Tongue (tissue), 3 donors: ENCODE results near the gene KEAP1. TPM values are rescaled to one million over a fixed set of nuclear protein-coding genes. Genes with fewer than 3 reads are reported as not detected.

Experiments
- DNase-seq: peaks from one replicate; pipeline ENCODE4 v3.0.0-alpha.2; 2015
- small RNA-seq: library from RNA; depleted of rRNA; stranded (forward); fragments of <200 nt; gene quantifications from one replicate; pipeline ENCODE3, GENCODE V24; 2014; ENCODE audit warnings: low replicate concordance
- total RNA-seq: library from RNA; depleted of rRNA; stranded (reverse); fragments of >200 nt; gene quantifications from one replicate; pipeline ENCODE4 v1.2.3, GENCODE V29; 2014

The KEAP1 gene
- total RNA-seq, 1 donor from 2014 or later = 67.5 TPM

DNA sequence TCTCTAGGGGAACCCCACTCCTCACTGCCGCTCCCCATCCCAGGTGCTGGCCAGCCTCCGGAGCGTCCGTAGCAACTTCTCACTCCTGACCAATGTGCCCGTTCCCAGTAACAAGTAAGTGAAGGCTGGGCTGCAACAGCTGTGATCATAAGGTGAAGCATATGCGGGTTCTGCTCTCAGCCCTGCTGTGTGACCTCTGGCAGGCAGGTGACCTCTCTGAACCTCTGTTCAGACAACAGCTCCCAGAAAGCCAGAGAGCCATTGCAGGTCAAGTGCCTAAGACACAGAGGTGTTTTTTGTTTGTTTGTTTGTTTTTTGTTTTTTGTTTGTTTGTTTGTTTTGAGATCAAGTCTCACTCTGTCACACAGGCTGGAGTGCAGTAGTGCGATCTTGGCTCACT lies 54.1 kb downstream of the KEAP1 start:
- DNase-seq = no peak

DNA sequence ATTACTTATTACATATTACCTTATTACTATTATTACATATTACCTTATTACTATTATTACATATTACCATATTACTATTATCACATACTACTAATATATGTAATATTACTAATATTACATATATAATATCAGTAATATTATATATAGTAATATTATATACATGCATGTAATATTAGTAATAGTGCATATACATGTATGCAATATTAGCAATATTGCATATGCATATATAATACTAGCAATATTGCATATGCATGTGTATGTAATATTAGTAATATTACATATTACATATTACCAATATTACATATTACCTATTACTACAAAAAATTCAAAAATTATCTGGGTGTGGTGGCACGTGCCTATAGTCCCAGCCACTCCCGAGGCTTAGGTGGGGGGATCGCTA lies 60.5 kb downstream of the KEAP1 start:
- no peak for DNase-seq

DNA sequence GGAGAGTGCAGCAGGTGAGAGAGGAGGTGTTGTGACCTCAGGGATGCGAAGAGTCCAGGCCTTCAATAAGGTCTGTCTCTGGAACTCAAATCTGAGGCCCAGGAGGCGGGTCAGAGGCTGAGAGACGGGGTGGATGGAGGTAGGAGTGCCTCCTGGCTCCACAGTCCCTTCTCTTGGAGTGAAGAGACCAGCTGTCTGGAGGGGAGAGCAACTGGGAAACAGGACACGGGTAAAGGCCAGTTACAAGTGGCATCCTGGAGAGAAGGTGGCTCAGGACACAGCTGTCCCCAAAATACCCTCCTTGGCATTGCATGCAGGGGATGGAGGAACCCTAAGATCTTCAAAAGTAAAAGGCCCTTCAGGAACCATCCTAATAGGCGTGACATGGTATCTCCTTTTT lies 63.6 kb downstream of the KEAP1 start:
- DNase-seq = peak; percentile 35

Small RNAs within 50 kb of the gene (small RNA-seq; reads per million reads assigned to genes)
- gene MIR1238 (not detected), gene RNU7-140P (not detected)

Other genes with a start within 250 kb of the KEAP1 start
- 16.4 TPM for gene ICAM1, start 232.2 kb downstream of the KEAP1 start, total RNA-seq
- gene ICAM4, start 216.4 kb downstream of the KEAP1 start, total RNA-seq = 0.62 TPM
- not detected for gene ICAM5, start 213.4 kb downstream of the KEAP1 start, total RNA-seq
- gene ZGLP1, start 193.5 kb downstream of the KEAP1 start, total RNA-seq = 1.2 TPM
- gene FDX2, start 187.3 kb downstream of the KEAP1 start, total RNA-seq = 9.1 TPM
- 13.8 TPM for gene RAVER1, start 169.8 kb downstream of the KEAP1 start, total RNA-seq
- gene ICAM3, start 163.7 kb downstream of the KEAP1 start, total RNA-seq = 2.7 TPM
- 60.3 TPM for gene TYK2, start 122.8 kb downstream of the KEAP1 start, total RNA-seq
- gene CDC37, start 99.8 kb downstream of the KEAP1 start, total RNA-seq = 138 TPM
- 4.7 TPM for gene PDE4A, start 82.8 kb downstream of the KEAP1 start, total RNA-seq
- 2.7 TPM for gene S1PR5, start 14.1 kb upstream of the KEAP1 start, total RNA-seq
- gene ATG4D, start 40.5 kb upstream of the KEAP1 start, total RNA-seq = 25.8 TPM
- 9.6 TPM for gene KRI1, start 62.7 kb upstream of the KEAP1 start, total RNA-seq
- gene CDKN2D, start 65.6 kb upstream of the KEAP1 start, total RNA-seq = 13.1 TPM
- 13.8 TPM for gene AP1M2, start 84.0 kb upstream of the KEAP1 start, total RNA-seq
- gene SLC44A2, start 122.2 kb upstream of the KEAP1 start, total RNA-seq = 84.8 TPM
- gene ILF3, start 151.0 kb upstream of the KEAP1 start, total RNA-seq = 160 TPM
- gene QTRT1, start 198.1 kb upstream of the KEAP1 start, total RNA-seq = 21.5 TPM
- 114 TPM for gene DNM2, start 214.7 kb upstream of the KEAP1 start, total RNA-seq